Neural cell (in vitro differentiated cells): ENCODE data around the gene LIX1L. TPM values are rescaled to one million over a fixed set of nuclear protein-coding genes. Genes with fewer than 3 reads are reported as not detected.

Experiments used
- H2AFZ ChIP-seq: fragments of 200-600, 300-800 bp; sonication (generic), shearing (Covaris generic); 2 replicates; pipeline ENCODE4 v1.6.0; 2014; ENCODE audit warnings: low read depth, mild to moderate bottlenecking, antibody characterized with exemption, low read length, moderate library complexity
- H3F3A ChIP-seq: fragments of 200-600 bp; shearing (Covaris generic); 2 replicates; pipeline ENCODE4 v1.6.1; 2016; ENCODE audit warnings: mild to moderate bottlenecking, moderate library complexity, mixed read lengths, antibody characterized with exemption, low read length; ENCODE audit not compliant: insufficient read depth, poor library complexity, severe bottlenecking
- H3K27ac ChIP-seq: fragments of 200-600, 300-800 bp; sonication (generic), shearing (Covaris generic); 2 replicates; pipeline ENCODE4 v1.5.1; 2014; ENCODE audit warnings: mild to moderate bottlenecking, low read length, moderate library complexity
- H3K27me3 ChIP-seq: fragments of 300-800, 200-600 bp; sonication (generic), shearing (Covaris generic); 2 replicates; pipeline ENCODE4 v1.6.0; 2014; ENCODE audit warnings: mild to moderate bottlenecking, low read depth, low read length, moderate library complexity; ENCODE audit not compliant: insufficient read depth
- H3K36me3 ChIP-seq: fragments of 300-800, 200-600 bp; sonication (generic), shearing (Covaris generic); 2 replicates; pipeline ENCODE4 v1.5.1; 2014; ENCODE audit warnings: mild to moderate bottlenecking, antibody characterized with exemption, low read length, moderate library complexity; ENCODE audit not compliant: insufficient read depth
- H3K4me2 ChIP-seq: fragments of 300-800, 200-600 bp; sonication (generic), shearing (Covaris generic); 2 replicates; pipeline ENCODE4 v1.6.0; 2014; ENCODE audit warnings: mild to moderate bottlenecking, low read length
- H3K4me3 ChIP-seq: fragments of 300-800, 200-600 bp; sonication (generic), shearing (Covaris generic); 2 replicates; pipeline ENCODE4 v1.5.1; 2014; ENCODE audit warnings: mild to moderate bottlenecking, low read length, moderate library complexity
- H3K79me2 ChIP-seq: fragments of 200-600 bp; shearing (Covaris generic); replicated peaks from 2 replicates; pipeline ENCODE4 v1.6.0; 2014; ENCODE audit warnings: mild to moderate bottlenecking, low read length, moderate library complexity; ENCODE audit not compliant: insufficient read depth
- H3K9ac ChIP-seq: fragments of 300-800, 200-600 bp; sonication (generic), shearing (Covaris generic); 2 replicates; pipeline ENCODE4 v1.6.1; 2016; ENCODE audit warnings: mild to moderate bottlenecking, low read length, mixed read lengths
- H3K9me2 ChIP-seq: fragments of 200-600 bp; shearing (Covaris generic); 2 replicates; pipeline ENCODE4 v1.6.1; 2016; ENCODE audit warnings: mild to moderate bottlenecking, low read length, mixed read lengths; ENCODE audit not compliant: insufficient read depth
- H3K9me3 ChIP-seq: fragments of 200-600, 300-800 bp; sonication (generic), shearing (Covaris generic); 2 replicates; pipeline ENCODE4 v1.6.1; 2016; ENCODE audit warnings: mild to moderate bottlenecking, mixed run types, low read length, moderate library complexity, mixed read lengths
- H4K20me1 ChIP-seq: fragments of 200-600 bp; shearing (Covaris generic); 2 replicates; pipeline ENCODE4 v1.6.1; 2016; ENCODE audit warnings: mild to moderate bottlenecking, mixed run types; ENCODE audit not compliant: insufficient read depth
- EP300 ChIP-seq: fragments of 450-650 bp; conservative IDR thresholded peaks from 2 replicates; pipeline ENCODE4 v1.6.1; 2014; ENCODE audit warnings: antibody characterized with exemption, mild to moderate bottlenecking, moderate library complexity; ENCODE audit not compliant: poor library complexity, severe bottlenecking
- EZH2 ChIP-seq: fragments of 200-600, 300-800 bp; shearing (Covaris generic), sonication (generic); IDR thresholded peaks from 2 replicates; pipeline ENCODE4 v1.6.1; 2014; ENCODE audit warnings: antibody characterized with exemption, low read length, borderline replicate concordance, mild to moderate bottlenecking; ENCODE audit not compliant: insufficient read depth, poor library complexity, severe bottlenecking
- MXI1 ChIP-seq: fragments of 450-650 bp; conservative IDR thresholded peaks from 2 replicates; pipeline ENCODE4 v1.6.1; 2014; ENCODE audit warnings: antibody characterized with exemption, mild to moderate bottlenecking; ENCODE audit not compliant: poor library complexity, severe bottlenecking
- POLR2AphosphoS5 ChIP-seq: IDR thresholded peaks from 2 replicates; pipeline ENCODE4 v1.6.1; 2012
- RAD21 ChIP-seq: fragments of 450-650 bp; conservative IDR thresholded peaks from 2 replicates; pipeline ENCODE4 v1.6.1; 2014; ENCODE audit warnings: antibody characterized with exemption, mild to moderate bottlenecking, moderate library complexity
- SMC3 ChIP-seq: fragments of 450-650 bp; conservative IDR thresholded peaks from 2 replicates; pipeline ENCODE4 v1.6.1; 2014; ENCODE audit warnings: antibody characterized with exemption, mild to moderate bottlenecking, moderate library complexity; ENCODE audit not compliant: poor library complexity
- TAF1 ChIP-seq: IDR thresholded peaks from 2 replicates; pipeline ENCODE4 v1.6.1; 2012; ENCODE audit warnings: low read depth
- polyA plus RNA-seq: library from polyadenylated mRNA; depleted of rRNA; stranded (reverse); fragments of >200 nt; gene quantifications from 2 replicates; pipeline ENCODE4 v1.2.3, GENCODE V29; 2014
- TF ChIP-seq, protein P1 (sequence below): IDR thresholded peaks from 2 replicates; pipeline ENCODE4 v1.6.1; 2012; ENCODE audit warnings: borderline replicate concordance
- TF ChIP-seq, protein P2 (sequence below): fragments of 450-650 bp; IDR thresholded peaks from 2 replicates; pipeline ENCODE4 v1.5.1; 2014; ENCODE audit warnings: antibody characterized with exemption, mild to moderate bottlenecking, moderate library complexity; ENCODE audit not compliant: poor library complexity, severe bottlenecking

The LIX1L gene
- polyA plus RNA-seq, 1 donor from 2014 or later: 17.0 TPM

DNA sequence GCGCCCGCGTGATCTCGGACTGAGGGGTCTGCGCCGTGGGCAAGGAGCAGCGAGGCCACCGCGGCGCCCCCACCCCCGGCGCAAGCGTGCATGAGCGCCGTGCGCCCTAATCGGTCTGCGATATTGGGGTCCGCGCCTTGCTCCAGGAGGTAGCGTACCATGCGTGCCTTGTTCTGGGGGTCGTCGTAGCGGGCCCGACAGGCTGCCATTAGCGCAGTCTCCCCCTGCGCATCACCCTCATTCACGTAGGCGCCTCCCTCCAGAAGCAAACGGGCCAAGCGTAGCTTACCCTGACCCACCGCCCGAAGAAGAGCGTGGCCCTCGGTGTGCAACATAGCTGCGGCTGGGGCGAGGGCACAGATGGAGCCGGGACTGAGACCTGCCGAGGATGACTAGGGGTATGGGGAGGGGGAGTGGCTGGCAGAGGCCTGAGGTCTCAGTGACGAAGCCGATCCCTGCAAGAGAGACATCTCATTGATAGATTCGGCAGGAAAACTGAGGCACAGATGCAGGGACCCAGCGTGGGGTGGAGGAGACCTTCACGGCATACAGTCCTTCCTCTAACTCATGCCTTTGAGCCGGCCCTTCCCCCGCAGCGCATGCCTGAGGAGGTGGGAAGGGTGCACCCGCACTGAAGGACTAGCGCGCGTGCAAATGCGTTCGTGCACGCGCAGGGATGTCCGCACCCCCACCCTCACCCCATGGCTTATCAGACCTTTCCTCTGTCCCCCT is 3.8 kb upstream of the LIX1L start:
- peak overlapping the region; percentile 68 for H3K4me3 ChIP-seq
- H3K9ac ChIP-seq: peak overlapping the region; percentile 64
- H3K9me2 ChIP-seq: no peaks in the 10 kb centered on the region
- no peak overlapping the region for H2AFZ ChIP-seq
- no peak overlapping the region for H3K27ac ChIP-seq
- H3F3A ChIP-seq: peaks cover 7% of the 10 kb centered on the region
- peaks cover 7% of the 10 kb centered on the region for H3K79me2 ChIP-seq
- no peaks in the 10 kb centered on the region for H4K20me1 ChIP-seq
- H3K27me3 ChIP-seq: peaks cover 23% of the 10 kb centered on the region
- H3K9me3 ChIP-seq: no peaks in the 10 kb centered on the region
- H3K4me2 ChIP-seq: peak overlapping the region; percentile 52
- no peaks in the 10 kb centered on the region for H3K36me3 ChIP-seq
- TF ChIP-seq EP300 (no peak), TAF1 (no peak), MXI1 (peak; percentile 15), EZH2 (no peak), POLR2AphosphoS5 (peak; percentile 23), RAD21 (no peak), SMC3 (no peak)
- TF ChIP-seq, protein P1, sequence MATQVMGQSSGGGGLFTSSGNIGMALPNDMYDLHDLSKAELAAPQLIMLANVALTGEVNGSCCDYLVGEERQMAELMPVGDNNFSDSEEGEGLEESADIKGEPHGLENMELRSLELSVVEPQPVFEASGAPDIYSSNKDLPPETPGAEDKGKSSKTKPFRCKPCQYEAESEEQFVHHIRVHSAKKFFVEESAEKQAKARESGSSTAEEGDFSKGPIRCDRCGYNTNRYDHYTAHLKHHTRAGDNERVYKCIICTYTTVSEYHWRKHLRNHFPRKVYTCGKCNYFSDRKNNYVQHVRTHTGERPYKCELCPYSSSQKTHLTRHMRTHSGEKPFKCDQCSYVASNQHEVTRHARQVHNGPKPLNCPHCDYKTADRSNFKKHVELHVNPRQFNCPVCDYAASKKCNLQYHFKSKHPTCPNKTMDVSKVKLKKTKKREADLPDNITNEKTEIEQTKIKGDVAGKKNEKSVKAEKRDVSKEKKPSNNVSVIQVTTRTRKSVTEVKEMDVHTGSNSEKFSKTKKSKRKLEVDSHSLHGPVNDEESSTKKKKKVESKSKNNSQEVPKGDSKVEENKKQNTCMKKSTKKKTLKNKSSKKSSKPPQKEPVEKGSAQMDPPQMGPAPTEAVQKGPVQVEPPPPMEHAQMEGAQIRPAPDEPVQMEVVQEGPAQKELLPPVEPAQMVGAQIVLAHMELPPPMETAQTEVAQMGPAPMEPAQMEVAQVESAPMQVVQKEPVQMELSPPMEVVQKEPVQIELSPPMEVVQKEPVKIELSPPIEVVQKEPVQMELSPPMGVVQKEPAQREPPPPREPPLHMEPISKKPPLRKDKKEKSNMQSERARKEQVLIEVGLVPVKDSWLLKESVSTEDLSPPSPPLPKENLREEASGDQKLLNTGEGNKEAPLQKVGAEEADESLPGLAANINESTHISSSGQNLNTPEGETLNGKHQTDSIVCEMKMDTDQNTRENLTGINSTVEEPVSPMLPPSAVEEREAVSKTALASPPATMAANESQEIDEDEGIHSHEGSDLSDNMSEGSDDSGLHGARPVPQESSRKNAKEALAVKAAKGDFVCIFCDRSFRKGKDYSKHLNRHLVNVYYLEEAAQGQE: no peak

DNA sequence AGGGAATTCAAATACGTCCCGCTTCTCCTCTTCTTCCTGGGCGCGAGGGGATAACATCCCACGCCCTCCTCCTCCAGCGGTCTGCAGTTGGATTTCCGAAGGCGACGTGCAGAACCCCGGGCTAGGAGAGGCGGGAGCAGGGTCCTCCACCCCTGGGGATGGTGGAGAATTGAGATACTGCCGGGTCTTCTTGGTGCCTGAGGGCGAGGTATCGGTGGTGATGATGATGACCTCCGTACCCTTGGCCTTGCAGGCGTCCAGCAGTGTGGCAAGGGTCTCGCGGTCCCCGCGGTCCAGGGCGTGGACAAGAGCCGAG is 3.2 kb upstream of the LIX1L start:
- H2AFZ ChIP-seq: no peak overlapping the region
- H3F3A ChIP-seq: peaks cover 7% of the 10 kb centered on the region
- no peaks in the 10 kb centered on the region for H3K9me2 ChIP-seq
- H3K4me2 ChIP-seq: no peak overlapping the region
- H4K20me1 ChIP-seq: no peaks in the 10 kb centered on the region
- H3K79me2 ChIP-seq: peaks cover 12% of the 10 kb centered on the region
- no peaks in the 10 kb centered on the region for H3K9me3 ChIP-seq
- no peak for TF ChIP-seq EP300
- TF ChIP-seq MXI1: no peak
- no peak for TF ChIP-seq RAD21
- no peak for TF ChIP-seq EZH2
- TF ChIP-seq SMC3: no peak
- TF ChIP-seq POLR2AphosphoS5: no peak
- TF ChIP-seq, protein P1: no peak
- no peak for TF ChIP-seq TAF1
- TF ChIP-seq, protein P2, sequence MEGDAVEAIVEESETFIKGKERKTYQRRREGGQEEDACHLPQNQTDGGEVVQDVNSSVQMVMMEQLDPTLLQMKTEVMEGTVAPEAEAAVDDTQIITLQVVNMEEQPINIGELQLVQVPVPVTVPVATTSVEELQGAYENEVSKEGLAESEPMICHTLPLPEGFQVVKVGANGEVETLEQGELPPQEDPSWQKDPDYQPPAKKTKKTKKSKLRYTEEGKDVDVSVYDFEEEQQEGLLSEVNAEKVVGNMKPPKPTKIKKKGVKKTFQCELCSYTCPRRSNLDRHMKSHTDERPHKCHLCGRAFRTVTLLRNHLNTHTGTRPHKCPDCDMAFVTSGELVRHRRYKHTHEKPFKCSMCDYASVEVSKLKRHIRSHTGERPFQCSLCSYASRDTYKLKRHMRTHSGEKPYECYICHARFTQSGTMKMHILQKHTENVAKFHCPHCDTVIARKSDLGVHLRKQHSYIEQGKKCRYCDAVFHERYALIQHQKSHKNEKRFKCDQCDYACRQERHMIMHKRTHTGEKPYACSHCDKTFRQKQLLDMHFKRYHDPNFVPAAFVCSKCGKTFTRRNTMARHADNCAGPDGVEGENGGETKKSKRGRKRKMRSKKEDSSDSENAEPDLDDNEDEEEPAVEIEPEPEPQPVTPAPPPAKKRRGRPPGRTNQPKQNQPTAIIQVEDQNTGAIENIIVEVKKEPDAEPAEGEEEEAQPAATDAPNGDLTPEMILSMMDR: no peak
- no peaks in the 10 kb centered on the region for H3K36me3 ChIP-seq
- peak overlapping the region; percentile 68 for H3K4me3 ChIP-seq
- peaks cover 23% of the 10 kb centered on the region for H3K27me3 ChIP-seq
- H3K27ac ChIP-seq: peak overlapping the region; percentile 2
- H3K9ac ChIP-seq: peak overlapping the region; percentile 64
